ENCODE data around the gene VDR.
"Not testable (repeated sequence)": the region's sequence is repeated elsewhere in the genome, so short reads cannot be mapped to it uniquely, and the experiment has no call there.

VDR gene

GRCh38 chr12:47816403-47817271, 88.2 kb downstream of the VDR start:
- peak overlapping the region; percentile 89 for H3K9ac ChIP-seq (ENCODE audit: low read depth, low read length, poor library complexity, severe bottlenecking)
- no peaks in the 10 kb centered on the region for H3F3A ChIP-seq (ENCODE audit: low read depth)
- no peak overlapping the region for H2AFZ ChIP-seq (ENCODE audit: low read length)
- no peaks in the 10 kb centered on the region for H3K9me3 ChIP-seq (ENCODE audit: insufficient read depth, low read depth, low read length)
- H3K79me2 ChIP-seq (ENCODE audit: insufficient read depth, low read length) = peaks cover 88% of the 10 kb centered on the region
- peak overlapping the region; percentile 91 for H3K4me3 ChIP-seq (ENCODE audit: low read length, poor library complexity, severe bottlenecking)
- no peaks in the 10 kb centered on the region for H3K9me2 ChIP-seq (replicated peaks; ENCODE audit: low read depth, low read length)
- H3K27me3 ChIP-seq (ENCODE audit: insufficient read depth, low read length, poor library complexity, severe bottlenecking) = no peaks in the 10 kb centered on the region
- peak overlapping the region; percentile 98 for H3K4me2 ChIP-seq (ENCODE audit: low read depth, low read length, poor library complexity, severe bottlenecking)
- TF ChIP-seq EZH2phosphoT487 (IDR thresholded peaks at IDR 0.05; ENCODE audit: borderline replicate concordance) (no peak), CTCF (conservative IDR thresholded peaks at IDR 0.05; ENCODE audit: low read length) (no peak)
- peaks cover 72% of the 10 kb centered on the region for H3K4me1 ChIP-seq (ENCODE audit: insufficient read depth, low read length, poor library complexity, severe bottlenecking)
- H3K36me3 ChIP-seq (ENCODE audit: insufficient read depth, low read length) = no peaks in the 10 kb centered on the region
- peaks cover 44% of the 10 kb centered on the region for H4K20me1 ChIP-seq (ENCODE audit: insufficient read depth, low read length, poor library complexity, severe bottlenecking)

- H3K9me3 ChIP-seq (ENCODE audit: insufficient read depth, low read depth, low read length); H3K36me3 ChIP-seq (ENCODE audit: insufficient read depth, low read length); H2AFZ ChIP-seq (ENCODE audit: low read length); H3K27me3 ChIP-seq (ENCODE audit: insufficient read depth, low read length, poor library complexity, severe bottlenecking); H3K9me2 ChIP-seq (replicated peaks; ENCODE audit: low read depth, low read length); H3F3A ChIP-seq (ENCODE audit: low read depth): not testable (repeated sequence)
- Histone ChIP-seq H3K79me2 (ENCODE audit: insufficient read depth, low read length) (peaks cover 95% of the 10 kb centered on the region), H3K9ac (ENCODE audit: low read depth, low read length, poor library complexity, severe bottlenecking) (peak overlapping the region; percentile 92), H4K20me1 (ENCODE audit: insufficient read depth, low read length, poor library complexity, severe bottlenecking) (peaks cover 51% of the 10 kb centered on the region), H3K4me2 (ENCODE audit: low read depth, low read length, poor library complexity, severe bottlenecking) (peak overlapping the region; percentile 98), H3K4me3 (ENCODE audit: low read length, poor library complexity, severe bottlenecking) (peak overlapping the region; percentile 82), H3K4me1 (ENCODE audit: insufficient read depth, low read length, poor library complexity, severe bottlenecking) (peaks cover 76% of the 10 kb centered on the region)
Measured at GRCh38 chr12:47815447-47815846, 89.3 kb downstream of the VDR start.

GRCh38 chr12:47814539-47815170, 90.1 kb downstream of the VDR start:
- Histone ChIP-seq H3K36me3 (ENCODE audit: insufficient read depth, low read length) (no peaks in the 10 kb centered on the region), H3K4me3 (ENCODE audit: low read length, poor library complexity, severe bottlenecking) (peak overlapping the region; percentile 82), H2AFZ (ENCODE audit: low read length) (no peak overlapping the region), H3K79me2 (ENCODE audit: insufficient read depth, low read length) (peaks cover 95% of the 10 kb centered on the region), H3K9me2 (replicated peaks; ENCODE audit: low read depth, low read length) (no peaks in the 10 kb centered on the region), H4K20me1 (ENCODE audit: insufficient read depth, low read length, poor library complexity, severe bottlenecking) (peaks cover 54% of the 10 kb centered on the region), H3K9ac (ENCODE audit: low read depth, low read length, poor library complexity, severe bottlenecking) (peak overlapping the region; percentile 92), H3K4me1 (ENCODE audit: insufficient read depth, low read length, poor library complexity, severe bottlenecking) (peaks cover 80% of the 10 kb centered on the region), H3F3A (ENCODE audit: low read depth) (0 out of 2 replicates have a peak, but pooled peaks cover 4% of the 10 kb centered on the region), H3K4me2 (ENCODE audit: low read depth, low read length, poor library complexity, severe bottlenecking) (peak overlapping the region; percentile 98), H3K9me3 (ENCODE audit: insufficient read depth, low read depth, low read length) (no peaks in the 10 kb centered on the region), H3K27me3 (ENCODE audit: insufficient read depth, low read length, poor library complexity, severe bottlenecking) (no peaks in the 10 kb centered on the region)
- no peak for TF ChIP-seq EZH2phosphoT487 (IDR thresholded peaks at IDR 0.05; ENCODE audit: borderline replicate concordance)
- no peak for TF ChIP-seq CTCF (conservative IDR thresholded peaks at IDR 0.05; ENCODE audit: low read length)

All from Loucy (cell line).